Bronchial epithelial cell (primary cell): ENCODE measurements around the gene ITSN2. TPM values are rescaled to one million over a fixed set of nuclear protein-coding genes. Genes with fewer than 3 reads are reported as not detected.

ENCODE experiments used
- DNase-seq: peaks from one replicate; pipeline ENCODE4 v3.0.0-alpha.2; 2010; ENCODE audit warnings: low read depth
- FAIRE-seq: peaks from 2 replicates; lab custom pipeline; 2011; peaks lifted over from hg19 to GRCh38; lab: Jason Lieb, UNC
- H3K27me3 ChIP-seq: 2 replicates; pipeline ENCODE4 v1.5.1; 2011; ENCODE audit warnings: low read length; ENCODE audit not compliant: control insufficient read depth, insufficient read depth
- H3K36me3 ChIP-seq: 2 replicates; pipeline ENCODE4 v1.5.1; 2011; ENCODE audit warnings: low read length; ENCODE audit not compliant: control insufficient read depth, insufficient read depth
- H3K4me3 ChIP-seq: 2 replicates; pipeline ENCODE4 v1.5.1; 2011; ENCODE audit warnings: mild to moderate bottlenecking, low read depth, low read length, control low read depth
- total RNA-seq: library from RNA; depleted of rRNA; stranded (reverse); fragments of >200 nt; gene quantifications from 2 replicates; pipeline ENCODE4 v1.2.1, GENCODE V29; 2014
- TF ChIP-seq, protein P1 (sequence below): IDR thresholded peaks from 2 replicates; pipeline ENCODE4 v1.5.1; 2011; ENCODE audit warnings: mild to moderate bottlenecking, moderate library complexity, low read length, control low read depth, inconsistent platforms; ENCODE audit not compliant: insufficient read depth, severe bottlenecking

The ITSN2 gene
- total RNA-seq, 1 donor from 2014 or later = 26.3 TPM

DNA sequence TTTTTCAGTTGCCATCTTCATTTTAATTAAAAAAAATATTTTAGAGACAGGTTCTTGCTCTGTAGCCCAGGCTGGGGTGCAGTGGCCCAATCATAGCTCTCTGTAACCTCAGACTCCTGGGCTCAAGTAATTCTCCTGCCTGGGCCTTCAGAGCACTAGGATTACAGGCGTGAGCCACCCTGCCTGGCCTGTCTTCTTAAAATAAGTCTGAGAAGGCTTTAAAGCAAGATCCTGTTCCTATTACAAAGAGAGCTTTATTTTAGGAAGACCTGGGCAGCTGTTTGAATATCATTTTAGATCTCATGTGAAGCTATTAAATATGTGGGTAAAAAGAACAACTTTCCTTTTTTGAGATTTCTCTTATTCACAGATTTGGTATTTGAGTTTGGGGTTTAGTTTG is 184.0 kb downstream of the ITSN2 start:
- Histone ChIP-seq H3K4me3 (no peak overlapping the region), H3K36me3 (no peaks in the 10 kb centered on the region), H3K27me3 (peaks cover 2% of the 10 kb centered on the region)
- DNase-seq = no peak
- TF ChIP-seq, protein P1, sequence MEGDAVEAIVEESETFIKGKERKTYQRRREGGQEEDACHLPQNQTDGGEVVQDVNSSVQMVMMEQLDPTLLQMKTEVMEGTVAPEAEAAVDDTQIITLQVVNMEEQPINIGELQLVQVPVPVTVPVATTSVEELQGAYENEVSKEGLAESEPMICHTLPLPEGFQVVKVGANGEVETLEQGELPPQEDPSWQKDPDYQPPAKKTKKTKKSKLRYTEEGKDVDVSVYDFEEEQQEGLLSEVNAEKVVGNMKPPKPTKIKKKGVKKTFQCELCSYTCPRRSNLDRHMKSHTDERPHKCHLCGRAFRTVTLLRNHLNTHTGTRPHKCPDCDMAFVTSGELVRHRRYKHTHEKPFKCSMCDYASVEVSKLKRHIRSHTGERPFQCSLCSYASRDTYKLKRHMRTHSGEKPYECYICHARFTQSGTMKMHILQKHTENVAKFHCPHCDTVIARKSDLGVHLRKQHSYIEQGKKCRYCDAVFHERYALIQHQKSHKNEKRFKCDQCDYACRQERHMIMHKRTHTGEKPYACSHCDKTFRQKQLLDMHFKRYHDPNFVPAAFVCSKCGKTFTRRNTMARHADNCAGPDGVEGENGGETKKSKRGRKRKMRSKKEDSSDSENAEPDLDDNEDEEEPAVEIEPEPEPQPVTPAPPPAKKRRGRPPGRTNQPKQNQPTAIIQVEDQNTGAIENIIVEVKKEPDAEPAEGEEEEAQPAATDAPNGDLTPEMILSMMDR = no peak
- no peak for FAIRE-seq

DNA sequence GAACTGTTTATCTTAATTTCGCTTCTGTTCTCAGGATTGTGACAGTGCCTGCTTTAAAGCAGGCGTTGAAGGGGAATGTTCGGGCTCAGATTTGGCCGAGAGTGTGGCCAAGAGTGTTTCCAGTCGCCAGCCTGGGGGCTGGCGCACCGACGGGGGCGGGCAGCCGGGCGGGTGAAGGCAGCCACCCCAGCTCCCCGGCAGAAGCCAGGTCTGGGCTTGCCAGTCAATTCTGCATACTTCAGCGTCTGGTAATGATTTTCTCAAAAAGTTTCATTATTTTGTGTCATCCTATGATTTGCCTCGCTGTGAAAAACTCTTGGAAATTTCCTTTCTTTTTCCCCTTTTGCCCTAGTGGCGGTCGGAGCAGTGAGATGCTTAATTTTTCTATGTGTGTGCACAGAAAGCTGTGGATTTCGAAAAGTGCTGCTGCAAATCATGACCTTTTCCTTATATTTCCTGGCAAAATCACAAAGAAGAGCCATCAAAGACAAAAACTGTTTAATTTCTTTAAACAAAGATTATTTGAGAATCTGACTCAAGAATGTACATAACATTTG is 184.6 kb downstream of the ITSN2 start:
- TF ChIP-seq, protein P1 = no peak
- H3K4me3 ChIP-seq = no peak overlapping the region
- no peaks in the 10 kb centered on the region for H3K36me3 ChIP-seq
- FAIRE-seq = no peak
- peak; percentile 13 for DNase-seq
- H3K27me3 ChIP-seq = peaks cover 2% of the 10 kb centered on the region

DNA sequence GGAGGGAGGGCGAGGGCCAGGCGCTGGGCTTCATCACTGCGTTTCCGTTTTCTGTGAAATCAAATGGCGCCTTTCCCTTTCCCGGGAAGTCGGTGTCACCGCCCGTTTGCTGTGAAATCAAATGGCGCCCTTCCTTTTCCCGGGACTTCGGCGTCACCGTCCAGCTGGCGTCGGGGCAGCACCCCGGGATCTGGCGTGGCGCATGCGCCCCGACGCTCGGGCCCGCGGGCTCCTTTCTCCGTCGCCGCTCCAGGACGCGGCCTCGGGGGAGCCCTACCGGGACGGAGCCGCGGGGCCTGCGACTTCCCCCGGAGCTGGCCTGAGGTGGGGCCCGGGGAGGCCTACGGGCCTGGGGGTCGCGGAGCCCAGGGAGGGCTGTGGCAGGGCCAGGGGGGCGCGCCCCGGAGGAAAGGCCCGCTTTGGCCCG is 185.5 kb downstream of the ITSN2 start, which contains the start of gene FAM228A:
Gene FAM228A, plus strand, starts transcription at position 203 of the 427 bp plus-strand sequence. CDS start 428 bp downstream, outside the sequence.
- Histone ChIP-seq H3K36me3 (no peaks in the 10 kb centered on the region), H3K27me3 (peaks cover 2% of the 10 kb centered on the region), H3K4me3 (no peak within 1 kb of the TSS)
- TF ChIP-seq, protein P1 = no peak
- FAIRE-seq (no peak), DNase-seq (no peak)

DNA sequence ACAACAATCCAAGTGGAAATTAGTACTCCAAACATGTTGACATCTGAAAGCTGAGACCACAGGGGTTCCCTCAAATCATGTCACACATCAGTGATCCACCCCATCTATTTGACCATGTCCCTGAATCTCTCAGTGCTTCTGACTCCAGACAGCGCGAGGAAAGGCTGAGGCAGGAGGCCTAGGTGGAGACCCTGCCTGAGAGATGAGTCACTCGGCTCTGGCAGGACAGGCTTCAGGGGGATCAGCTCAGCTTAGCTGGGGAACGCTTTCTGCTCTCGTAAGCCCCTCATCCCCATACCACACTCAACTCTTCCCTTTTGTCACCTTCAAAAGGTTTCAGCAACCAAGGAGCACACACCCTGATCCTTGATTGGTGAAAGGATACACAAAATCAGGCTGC is 191.3 kb downstream of the ITSN2 start:
- DNase-seq (no peak), FAIRE-seq (no peak)
- TF ChIP-seq, protein P1 = no peak
- no peaks in the 10 kb centered on the region for H3K36me3 ChIP-seq
- no peaks in the 10 kb centered on the region for H3K27me3 ChIP-seq
- H3K4me3 ChIP-seq = no peak overlapping the region

DNA sequence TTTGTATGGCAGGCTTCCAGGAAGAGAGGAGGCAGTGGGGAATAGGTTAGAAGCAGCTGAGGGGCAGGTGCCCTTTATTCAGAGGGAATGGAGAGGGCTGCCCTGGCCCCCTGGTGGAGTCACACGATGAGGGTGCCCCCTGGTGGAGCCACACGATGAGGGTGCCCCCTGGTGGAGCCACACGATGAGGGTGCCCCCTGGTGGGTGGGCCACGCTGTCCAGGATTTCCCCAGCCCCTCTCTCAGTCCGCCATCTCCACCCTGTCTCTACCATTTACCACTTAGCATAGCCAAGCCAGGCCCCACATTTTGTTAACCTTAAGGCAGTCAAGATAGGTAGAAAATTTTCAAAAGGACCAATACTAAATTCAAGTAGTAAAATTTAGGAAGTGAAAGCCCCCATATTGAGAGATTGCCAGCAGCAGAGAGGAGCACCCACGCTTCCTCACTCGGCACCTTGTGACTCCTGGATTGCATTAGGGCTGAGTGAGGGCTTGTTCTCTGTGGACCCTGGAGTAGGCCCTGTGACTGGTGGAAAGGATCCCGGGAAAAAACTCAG is 195.8 kb downstream of the ITSN2 start:
- DNase-seq = no peak
- H3K4me3 ChIP-seq = no peak overlapping the region
- no peaks in the 10 kb centered on the region for H3K36me3 ChIP-seq
- FAIRE-seq = no peak
- TF ChIP-seq, protein P1 = peak; percentile 75
- no peaks in the 10 kb centered on the region for H3K27me3 ChIP-seq

DNA sequence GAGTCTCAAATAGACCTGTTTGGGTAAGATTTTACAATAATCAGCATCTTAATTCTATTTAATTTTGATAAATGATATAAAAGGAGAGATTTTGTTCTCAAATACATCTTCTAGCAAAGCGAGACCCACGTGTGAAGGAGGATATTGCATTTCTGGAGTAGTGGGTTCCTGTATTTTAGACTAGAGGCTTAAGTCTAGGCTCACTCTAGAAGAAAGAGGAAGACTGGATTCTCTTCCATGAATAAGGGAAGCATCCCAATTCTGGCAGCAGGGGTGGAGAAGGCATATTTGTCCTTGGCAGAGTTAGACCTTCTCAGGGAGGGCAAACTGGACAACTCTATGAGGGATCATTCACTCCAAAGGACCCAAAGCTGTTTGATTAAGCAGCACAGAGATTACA is 196.7 kb downstream of the ITSN2 start:
- no peaks in the 10 kb centered on the region for H3K27me3 ChIP-seq
- DNase-seq (no peak), FAIRE-seq (no peak)
- H3K36me3 ChIP-seq = no peaks in the 10 kb centered on the region
- TF ChIP-seq, protein P1 = no peak
- no peak overlapping the region for H3K4me3 ChIP-seq
